ENCODE data around the gene NAGK. TPM values are rescaled to one million over a fixed set of nuclear protein-coding genes. Genes with fewer than 3 reads are reported as not detected.

The NAGK gene
- total RNA-seq, 1 donor from 2014 or later = 166 TPM

GRCh38 chr2:71120195-71120594 lies 51.7 kb downstream of the NAGK start:
- Mint-ChIP-seq H3K4me1 (ENCODE audit: low read depth) (no peaks in the 10 kb centered on the region), H3K9me3 (ENCODE audit: low read depth) (no peaks in the 10 kb centered on the region), H3K4me3 (ENCODE audit: unreplicated experiment) (no peak overlapping the region), H3K27me3 (ENCODE audit: low read depth) (no peaks in the 10 kb centered on the region), H3K36me3 (ENCODE audit: low read depth) (peaks cover 27% of the 10 kb centered on the region), H3K27ac (ENCODE audit: unreplicated experiment) (no peak overlapping the region)
- TF ChIP-seq CTCF (IDR thresholded peaks at IDR 0.05) = no peak
- no peak for DNase-seq (ENCODE audit: low spot score)

DNA sequence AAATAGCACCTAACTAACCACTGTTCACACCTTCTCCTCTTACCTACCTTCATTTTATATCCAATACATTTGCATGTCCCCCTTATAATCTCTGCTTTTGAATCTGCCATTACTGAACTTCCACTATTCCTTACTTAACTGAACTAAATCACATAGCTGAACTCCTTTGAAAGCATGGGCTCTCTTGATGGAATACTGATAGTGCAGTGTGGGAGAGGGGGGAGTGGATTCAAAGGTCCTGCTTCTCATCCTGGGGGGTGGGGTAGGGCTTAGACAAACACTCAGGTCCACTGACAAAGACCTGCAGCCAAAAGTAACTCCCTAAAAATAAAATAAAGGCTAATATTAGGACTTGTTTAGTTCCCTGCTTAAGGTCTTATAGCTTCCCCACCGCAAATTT lies 53.0 kb downstream of the NAGK start:
- TF ChIP-seq CTCF (IDR thresholded peaks at IDR 0.05) = no peak
- Mint-ChIP-seq H3K36me3 (ENCODE audit: low read depth) (peaks cover 26% of the 10 kb centered on the region), H3K27ac (ENCODE audit: unreplicated experiment) (no peak overlapping the region), H3K9me3 (ENCODE audit: low read depth) (no peaks in the 10 kb centered on the region), H3K4me3 (ENCODE audit: unreplicated experiment) (no peak overlapping the region), H3K4me1 (ENCODE audit: low read depth) (peaks cover 5% of the 10 kb centered on the region), H3K27me3 (ENCODE audit: low read depth) (no peaks in the 10 kb centered on the region)
- no peak for DNase-seq (ENCODE audit: low spot score)

GRCh38 chr2:71122387-71123298 lies 54.2 kb downstream of the NAGK start:
- H3K36me3 Mint-ChIP-seq (ENCODE audit: low read depth) = peaks cover 23% of the 10 kb centered on the region
- no peak overlapping the region for H3K27ac Mint-ChIP-seq (ENCODE audit: unreplicated experiment)
- no peak overlapping the region for H3K4me3 Mint-ChIP-seq (ENCODE audit: unreplicated experiment)

DNA sequence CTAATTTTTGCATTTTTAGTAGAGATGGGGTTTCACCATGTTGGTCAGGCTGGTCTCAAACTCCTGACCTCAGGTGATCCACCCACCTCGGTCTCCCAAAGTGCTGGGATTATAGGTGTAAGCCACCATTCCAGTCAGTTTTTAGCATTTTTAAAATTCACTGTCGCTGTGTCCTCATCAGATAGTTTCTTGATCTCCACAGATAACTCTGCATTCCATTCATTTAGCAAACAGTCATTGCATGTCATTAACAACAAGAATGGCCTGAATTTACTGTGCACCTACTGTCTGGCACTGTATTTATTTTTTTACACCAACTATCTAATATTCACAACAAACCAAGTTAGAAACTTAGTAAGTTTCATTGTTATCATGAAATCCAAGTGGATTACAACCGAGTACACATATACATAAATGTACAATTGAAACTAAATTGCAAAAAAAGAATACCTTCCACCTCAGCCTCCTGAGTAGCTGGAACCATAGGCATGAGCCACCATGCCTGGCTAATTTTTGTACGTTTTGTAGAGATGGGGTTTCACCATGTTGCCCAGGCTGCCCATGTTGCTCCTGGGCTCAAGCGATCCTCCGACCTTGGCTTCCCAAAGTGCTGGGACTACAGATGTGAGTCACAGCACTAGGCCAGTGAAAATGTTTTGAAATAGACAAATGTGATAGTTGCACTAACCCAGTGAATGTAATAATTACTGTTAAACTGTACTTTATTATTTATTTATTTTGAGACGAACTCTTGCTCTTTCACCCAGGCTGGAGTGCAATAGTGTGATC lies 57.3 kb downstream of the NAGK start:
- H3K9me3 Mint-ChIP-seq (ENCODE audit: low read depth) = no peaks in the 10 kb centered on the region

More at GRCh38 chr2:71122387-71123298, 54.2 kb downstream of the NAGK start:
- no peak for TF ChIP-seq CTCF (IDR thresholded peaks at IDR 0.05)
- Mint-ChIP-seq H3K27me3 (ENCODE audit: low read depth) (no peaks in the 10 kb centered on the region), H3K9me3 (ENCODE audit: low read depth) (no peaks in the 10 kb centered on the region), H3K4me1 (ENCODE audit: low read depth) (peaks cover 14% of the 10 kb centered on the region)
- no peak for DNase-seq (ENCODE audit: low spot score)

More for the DNA sequence above, 57.3 kb downstream of the NAGK start:
- Mint-ChIP-seq H3K27me3 (ENCODE audit: low read depth) (no peaks in the 10 kb centered on the region), H3K4me1 (ENCODE audit: low read depth) (peaks cover 25% of the 10 kb centered on the region), H3K4me3 (ENCODE audit: unreplicated experiment) (no peak overlapping the region), H3K27ac (ENCODE audit: unreplicated experiment) (peak overlapping the region; percentile 22), H3K36me3 (ENCODE audit: low read depth) (peaks cover 9% of the 10 kb centered on the region)
- TF ChIP-seq CTCF (IDR thresholded peaks at IDR 0.05) = no peak
- no peak for DNase-seq (ENCODE audit: low spot score)

All from chondrocyte (in vitro differentiated cells).